T-helper 1 cell treated with Interleukin-12 subunit alpha and Interleukin-12 subunit beta and Interleukin-4 antibody, amounts not matched to agents 30 μg/mL and 1 μg/mL, for 36 hours (primary cell): ENCODE results near the gene PBX1.

ENCODE experiments used
- H3K27ac Mint-ChIP-seq: one replicate; pipeline ENCODE4 v1.8.0; 2021; ENCODE audit warnings: mild to moderate bottlenecking, mixed read lengths
- H3K27me3 Mint-ChIP-seq: one replicate; pipeline ENCODE4 v1.8.0; 2021; ENCODE audit warnings: low read depth, mixed read lengths
- H3K36me3 Mint-ChIP-seq: one replicate; pipeline ENCODE4 v1.8.0; 2021; ENCODE audit warnings: low read depth, mixed read lengths
- H3K4me1 Mint-ChIP-seq: one replicate; pipeline ENCODE4 v1.8.0; 2021; ENCODE audit warnings: low read depth, mixed read lengths
- H3K4me3 Mint-ChIP-seq: one replicate; pipeline ENCODE4 v1.8.0; 2021; ENCODE audit warnings: mild to moderate bottlenecking, moderate library complexity, mixed read lengths
- H3K9me3 Mint-ChIP-seq: one replicate; pipeline ENCODE4 v1.8.0; 2021; ENCODE audit warnings: mixed read lengths

Gene PBX1

GRCh38 chr1:164576291-164577271 lies 17.6 kb downstream of the PBX1 start:
- H3K4me3 Mint-ChIP-seq = no peak overlapping the region
- no peak overlapping the region for H3K27ac Mint-ChIP-seq
- no peaks in the 10 kb centered on the region for H3K27me3 Mint-ChIP-seq
- H3K4me1 Mint-ChIP-seq = no peaks in the 10 kb centered on the region
- no peaks in the 10 kb centered on the region for H3K36me3 Mint-ChIP-seq
- no peaks in the 10 kb centered on the region for H3K9me3 Mint-ChIP-seq

DNA sequence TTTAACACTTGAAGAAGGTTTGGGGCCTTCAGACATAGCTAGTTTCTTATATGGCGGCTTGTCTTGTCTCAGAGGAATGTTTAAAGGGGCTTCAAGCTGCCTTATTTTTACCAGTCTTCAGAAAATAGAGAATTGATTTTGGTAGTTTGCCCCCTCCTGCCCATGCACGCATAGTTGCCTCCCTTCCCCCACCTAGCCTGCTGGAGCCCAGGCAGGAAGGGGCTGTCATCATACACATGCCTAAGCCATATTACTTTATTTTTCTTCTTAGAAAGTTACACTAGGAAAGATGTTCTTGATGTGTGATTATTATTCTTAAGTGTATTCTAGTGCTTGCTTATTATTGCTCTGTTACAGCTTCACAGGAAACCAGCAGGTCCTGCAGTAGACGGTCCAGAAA lies 18.3 kb downstream of the PBX1 start:
- H3K27ac Mint-ChIP-seq = no peak overlapping the region
- H3K9me3 Mint-ChIP-seq = no peaks in the 10 kb centered on the region
- no peak overlapping the region for H3K4me3 Mint-ChIP-seq
- no peaks in the 10 kb centered on the region for H3K36me3 Mint-ChIP-seq
- no peaks in the 10 kb centered on the region for H3K27me3 Mint-ChIP-seq
- no peaks in the 10 kb centered on the region for H3K4me1 Mint-ChIP-seq

GRCh38 chr1:164578479-164579200 lies 19.7 kb downstream of the PBX1 start:
- H3K4me1 Mint-ChIP-seq = no peaks in the 10 kb centered on the region
- H3K27ac Mint-ChIP-seq = no peak overlapping the region
- H3K9me3 Mint-ChIP-seq = no peaks in the 10 kb centered on the region
- no peaks in the 10 kb centered on the region for H3K27me3 Mint-ChIP-seq
- H3K4me3 Mint-ChIP-seq = no peak overlapping the region
- H3K36me3 Mint-ChIP-seq = no peaks in the 10 kb centered on the region

GRCh38 chr1:164579381-164579780 lies 20.4 kb downstream of the PBX1 start:
- H3K9me3 Mint-ChIP-seq = no peaks in the 10 kb centered on the region
- H3K27ac Mint-ChIP-seq = no peak overlapping the region
- H3K4me1 Mint-ChIP-seq = no peaks in the 10 kb centered on the region
- no peaks in the 10 kb centered on the region for H3K36me3 Mint-ChIP-seq
- no peaks in the 10 kb centered on the region for H3K27me3 Mint-ChIP-seq
- no peak overlapping the region for H3K4me3 Mint-ChIP-seq

GRCh38 chr1:164581762-164582161 lies 22.8 kb downstream of the PBX1 start:
- Mint-ChIP-seq H3K4me3 (no peak overlapping the region), H3K9me3 (no peaks in the 10 kb centered on the region), H3K36me3 (no peaks in the 10 kb centered on the region), H3K27ac (no peak overlapping the region), H3K27me3 (no peaks in the 10 kb centered on the region), H3K4me1 (no peaks in the 10 kb centered on the region)

DNA sequence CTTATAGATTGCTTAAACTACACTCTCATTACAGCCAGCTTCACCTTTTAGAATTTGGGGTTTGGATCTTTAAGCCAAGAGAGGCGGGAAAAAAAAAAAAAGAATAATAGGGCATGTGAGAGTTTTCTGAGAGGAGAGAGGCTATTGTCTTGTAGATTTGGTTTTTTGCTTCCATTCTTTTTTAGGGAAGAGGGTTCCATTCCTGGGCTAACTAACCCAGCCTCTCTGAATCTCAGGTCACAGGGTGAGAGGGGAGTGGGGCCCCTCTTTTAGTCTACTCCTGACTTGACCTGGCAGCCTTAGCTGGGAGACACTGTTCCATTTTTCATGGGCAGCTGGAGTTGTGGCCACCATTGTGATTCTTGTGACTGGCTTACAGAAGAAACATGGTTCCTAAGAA lies 24.2 kb downstream of the PBX1 start:
- H3K27ac Mint-ChIP-seq = no peak overlapping the region
- no peaks in the 10 kb centered on the region for H3K4me1 Mint-ChIP-seq
- H3K9me3 Mint-ChIP-seq = no peaks in the 10 kb centered on the region
- no peak overlapping the region for H3K4me3 Mint-ChIP-seq
- H3K36me3 Mint-ChIP-seq = no peaks in the 10 kb centered on the region
- H3K27me3 Mint-ChIP-seq = no peaks in the 10 kb centered on the region

DNA sequence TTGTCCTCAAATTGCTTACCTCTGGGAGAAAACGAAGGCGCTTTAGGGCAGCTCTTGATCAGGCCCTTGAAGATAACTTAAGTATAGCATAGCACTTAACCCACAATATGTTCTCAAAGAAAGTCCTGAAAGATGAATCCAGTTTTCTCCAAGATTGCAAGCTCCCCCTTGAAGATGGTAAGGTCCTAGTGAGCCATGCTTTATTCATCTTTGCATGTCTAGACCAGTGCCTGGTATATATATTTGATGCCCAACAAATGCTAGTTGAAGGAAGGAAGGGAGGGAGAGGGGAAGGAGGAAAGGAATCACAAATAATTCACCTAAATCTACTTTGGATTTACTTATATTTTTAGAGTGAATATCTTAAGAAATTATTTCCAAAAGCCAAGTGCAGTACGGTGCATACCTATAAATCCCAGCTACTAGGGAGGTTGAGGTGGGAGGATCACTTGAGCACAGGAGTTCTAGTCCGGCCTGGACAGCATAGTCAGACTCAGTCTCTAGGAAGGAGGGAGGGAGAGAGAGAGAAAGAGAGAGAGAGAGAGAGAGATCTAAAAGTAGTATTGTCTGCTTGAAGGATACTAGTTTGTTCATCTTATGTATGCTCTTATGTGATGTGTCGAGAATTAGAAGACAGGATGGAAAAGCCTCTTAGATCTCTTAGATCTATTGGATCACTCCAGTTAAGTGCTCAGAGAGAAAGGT lies 25.0 kb downstream of the PBX1 start:
- H3K27me3 Mint-ChIP-seq = no peaks in the 10 kb centered on the region
- H3K27ac Mint-ChIP-seq = no peak overlapping the region
- H3K36me3 Mint-ChIP-seq = no peaks in the 10 kb centered on the region
- no peaks in the 10 kb centered on the region for H3K4me1 Mint-ChIP-seq
- no peaks in the 10 kb centered on the region for H3K9me3 Mint-ChIP-seq
- H3K4me3 Mint-ChIP-seq = no peak overlapping the region

DNA sequence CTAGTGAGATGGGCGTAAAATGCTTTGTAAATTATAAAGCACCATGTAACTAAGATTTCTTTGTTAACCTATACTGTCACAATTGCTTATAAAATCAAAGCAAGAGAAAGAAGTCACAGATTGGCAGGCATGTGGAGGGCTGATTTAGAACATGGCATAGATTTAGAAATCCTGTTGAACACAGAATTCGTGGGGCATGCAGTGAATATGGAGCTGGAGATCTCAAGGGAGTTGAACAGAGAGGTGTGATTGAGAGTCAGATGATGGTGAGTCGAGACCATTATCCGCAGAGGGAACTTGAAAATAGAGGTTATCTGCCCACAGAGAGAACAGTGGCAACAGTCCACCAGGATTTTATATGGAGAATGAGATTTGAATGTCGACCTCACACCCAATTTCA lies 27.6 kb downstream of the PBX1 start:
- H3K27me3 Mint-ChIP-seq = no peaks in the 10 kb centered on the region
- H3K36me3 Mint-ChIP-seq = no peaks in the 10 kb centered on the region
- no peaks in the 10 kb centered on the region for H3K4me1 Mint-ChIP-seq
- no peak overlapping the region for H3K27ac Mint-ChIP-seq
- H3K4me3 Mint-ChIP-seq = no peak overlapping the region
- no peaks in the 10 kb centered on the region for H3K9me3 Mint-ChIP-seq

DNA sequence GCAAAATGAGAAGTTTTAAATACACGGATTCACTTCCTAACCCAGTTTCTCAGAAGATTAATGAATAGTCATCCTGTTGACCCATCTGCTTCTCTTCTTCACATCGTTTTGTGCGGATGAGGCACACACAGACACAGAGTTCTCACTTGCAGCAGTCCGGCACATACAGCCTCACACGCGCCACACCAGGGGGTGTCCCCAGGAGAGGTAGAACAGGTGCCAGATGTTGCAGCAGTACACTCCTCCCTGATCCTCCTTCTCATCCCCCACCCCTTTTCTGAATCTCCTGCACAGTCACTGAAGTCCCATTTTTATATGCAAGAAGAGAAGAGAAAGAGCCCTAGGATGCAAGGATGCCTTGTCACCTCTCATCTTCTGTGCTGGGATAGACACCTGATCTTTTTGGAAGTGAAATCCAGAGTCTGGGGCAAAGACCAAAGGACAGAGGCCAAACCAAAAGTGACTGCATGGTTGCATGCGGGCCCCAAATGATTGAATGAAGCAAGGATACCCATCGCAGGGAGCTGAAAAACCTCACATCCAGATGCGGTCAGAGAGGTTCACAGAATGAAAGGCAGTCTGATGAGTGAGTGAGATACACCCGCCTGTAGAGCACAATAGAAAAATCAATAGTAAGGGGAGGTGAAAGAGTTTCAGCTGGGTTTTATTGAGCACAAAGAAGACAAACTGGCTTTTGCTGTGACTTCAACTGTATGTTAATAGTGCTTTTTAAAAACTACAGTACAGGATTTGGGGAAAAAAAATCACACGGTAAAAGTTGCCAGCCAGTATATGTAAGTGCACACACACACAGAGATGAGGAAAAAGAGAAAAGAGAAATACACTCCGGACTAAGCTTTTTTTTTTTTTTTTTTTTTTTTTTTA lies 28.9 kb downstream of the PBX1 start:
- H3K4me3 Mint-ChIP-seq = no peak overlapping the region
- H3K9me3 Mint-ChIP-seq = no peaks in the 10 kb centered on the region
- H3K27ac Mint-ChIP-seq = no peak overlapping the region
- no peaks in the 10 kb centered on the region for H3K27me3 Mint-ChIP-seq
- H3K36me3 Mint-ChIP-seq = no peaks in the 10 kb centered on the region
- no peaks in the 10 kb centered on the region for H3K4me1 Mint-ChIP-seq

GRCh38 chr1:164588516-164589341 lies 29.7 kb downstream of the PBX1 start:
- Mint-ChIP-seq H3K36me3 (no peaks in the 10 kb centered on the region), H3K27ac (no peak overlapping the region)

GRCh38 chr1:164589408-164589807 lies 30.4 kb downstream of the PBX1 start:
- H3K27ac Mint-ChIP-seq = no peak overlapping the region
- H3K9me3 Mint-ChIP-seq = no peaks in the 10 kb centered on the region
- no peaks in the 10 kb centered on the region for H3K4me1 Mint-ChIP-seq
- no peaks in the 10 kb centered on the region for H3K36me3 Mint-ChIP-seq
- no peak overlapping the region for H3K4me3 Mint-ChIP-seq
- no peaks in the 10 kb centered on the region for H3K27me3 Mint-ChIP-seq

More at GRCh38 chr1:164588516-164589341, 29.7 kb downstream of the PBX1 start:
- no peak overlapping the region for H3K4me3 Mint-ChIP-seq
- H3K4me1 Mint-ChIP-seq = no peaks in the 10 kb centered on the region
- no peaks in the 10 kb centered on the region for H3K9me3 Mint-ChIP-seq
- no peaks in the 10 kb centered on the region for H3K27me3 Mint-ChIP-seq

DNA sequence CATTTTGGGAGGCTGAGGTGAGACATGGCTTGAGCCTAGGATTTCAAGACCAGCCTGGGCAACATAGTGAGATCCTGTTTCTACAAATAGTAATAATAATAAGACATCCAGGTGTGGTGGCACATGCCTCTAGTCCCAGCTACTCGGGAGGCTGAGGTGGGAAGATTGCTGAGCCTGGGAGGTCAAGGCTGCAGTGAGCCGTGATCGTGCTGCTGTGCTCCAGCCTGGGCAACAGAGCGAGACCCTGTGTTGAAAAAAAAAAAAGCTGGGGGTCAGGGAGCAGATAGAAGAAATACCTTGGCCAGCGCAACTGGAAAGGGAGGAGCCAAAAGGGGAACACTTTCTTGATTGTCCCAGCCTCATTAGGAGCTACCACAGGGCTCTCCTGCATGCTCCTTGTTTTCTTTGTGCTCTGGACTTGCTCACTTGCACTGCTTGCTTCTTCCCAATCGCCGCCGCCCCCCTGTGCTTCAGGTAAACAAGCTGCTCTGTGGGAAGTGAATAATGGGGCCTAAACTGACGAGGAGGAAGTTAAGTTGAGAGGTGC lies 31.1 kb downstream of the PBX1 start:
- H3K4me1 Mint-ChIP-seq = no peaks in the 10 kb centered on the region
- no peaks in the 10 kb centered on the region for H3K36me3 Mint-ChIP-seq
- no peaks in the 10 kb centered on the region for H3K9me3 Mint-ChIP-seq
- H3K27ac Mint-ChIP-seq = no peak overlapping the region
- H3K4me3 Mint-ChIP-seq = no peak overlapping the region
- no peaks in the 10 kb centered on the region for H3K27me3 Mint-ChIP-seq

GRCh38 chr1:164590592-164590991 lies 31.6 kb downstream of the PBX1 start:
- Mint-ChIP-seq H3K27me3 (no peaks in the 10 kb centered on the region), H3K9me3 (no peaks in the 10 kb centered on the region), H3K4me3 (no peak overlapping the region), H3K27ac (no peak overlapping the region), H3K4me1 (no peaks in the 10 kb centered on the region), H3K36me3 (no peaks in the 10 kb centered on the region)
